A549 treated with AZD9567 at 1 μM for 4 hours (cell line): Measurements from ENCODE around the gene VEGFB. TPM values are rescaled to one million over a fixed set of nuclear protein-coding genes. Genes with fewer than 3 reads are reported as not detected.

Experiments used
- total RNA-seq: library from RNA; stranded (reverse); fragments of 200-300 nt; extraction: Qiagen RNA extraction; gene quantifications from 5 replicates; pipeline ENCODE4 v1.2.3, GENCODE V29; 2022; ENCODE audit not compliant: insufficient read depth

VEGFB gene
- total RNA-seq, 1 experiment from 2014 or later: 46.6 TPM

Other genes starting within 250 kb of the VEGFB start
- gene OTUB1, start 248.1 kb upstream of the VEGFB start, total RNA-seq: 107 to 135 TPM (median 126 TPM) in 5 replicates
- gene FLRT1, start 198.7 kb upstream of the VEGFB start, total RNA-seq: 0.03 to 0.07 TPM (median 0.04 TPM) in 4 of 5 replicates, not detected in the other
- gene MACROD1, start 68.5 kb upstream of the VEGFB start, total RNA-seq: 8.5 to 16.1 TPM (median 13.2 TPM) in 5 replicates
- gene STIP1, start 48.4 kb upstream of the VEGFB start, total RNA-seq: 229 to 287 TPM (median 245 TPM) in 5 replicates
- gene FERMT3, start 27.9 kb upstream of the VEGFB start, total RNA-seq: 1.4 to 2.9 TPM (median 2.0 TPM) in 5 replicates
- 24.4 to 28.3 TPM (median 27.7 TPM) in 5 replicates for gene TRPT1, start 8.4 kb upstream of the VEGFB start, total RNA-seq
- gene NUDT22, start 8.3 kb upstream of the VEGFB start, total RNA-seq: 29.9 to 44.8 TPM (median 41.7 TPM) in 5 replicates
- gene DNAJC4, start 4.0 kb upstream of the VEGFB start, total RNA-seq: 12.2 to 24.2 TPM (median 21.8 TPM) in 5 replicates
- 107 to 137 TPM (median 134 TPM) in 5 replicates for gene FKBP2, start 6.5 kb downstream of the VEGFB start, total RNA-seq
- gene PPP1R14B, start 12.4 kb downstream of the VEGFB start, total RNA-seq: 166 to 357 TPM (median 343 TPM) in 5 replicates
- 17.3 to 27.6 TPM (median 22.8 TPM) in 5 replicates for gene PLCB3, start 16.9 kb downstream of the VEGFB start, total RNA-seq
- 70.3 to 90.3 TPM (median 89.3 TPM) in 5 replicates for gene BAD, start 50.1 kb downstream of the VEGFB start, total RNA-seq
- gene GPR137, start 51.3 kb downstream of the VEGFB start, total RNA-seq: 33.6 to 50.4 TPM (median 43.5 TPM) in 5 replicates
- gene KCNK4, start 56.7 kb downstream of the VEGFB start, total RNA-seq: 0.05 to 0.19 TPM in 2 of 5 replicates, not detected in the others
- 2.4 to 3.2 TPM (median 2.7 TPM) in 4 of 5 replicates, not detected in the other for gene CATSPERZ, start 65.8 kb downstream of the VEGFB start, total RNA-seq
- 38.4 to 59.5 TPM (median 56.3 TPM) in 5 replicates for gene ESRRA, start 70.9 kb downstream of the VEGFB start, total RNA-seq
- gene TRMT112, start 83.0 kb downstream of the VEGFB start, total RNA-seq: 378 to 462 TPM (median 417 TPM) in 5 replicates
- 367 to 480 TPM (median 454 TPM) in 5 replicates for gene PRDX5, start 83.5 kb downstream of the VEGFB start, total RNA-seq
- gene CCDC88B, start 105.6 kb downstream of the VEGFB start, total RNA-seq: 3.5 to 8.9 TPM (median 8.7 TPM) in 5 replicates
- gene RPS6KA4, start 124.6 kb downstream of the VEGFB start, total RNA-seq: 45.9 to 68.3 TPM (median 61.7 TPM) in 5 replicates